ENCODE data around the gene AP4E1.
"Not testable (repeated sequence)": the region's sequence is repeated elsewhere in the genome, so short reads cannot be mapped to it uniquely, and the experiment has no call there.

The AP4E1 gene
- total RNA-seq: 17.1 to 35.4 (median 27.8) reads per million in 4 donors

- peak; percentile 87 to 94 (median 92) for DNase-seq
Observed at GRCh38 chr15:50908209-50909009, at the start of gene AP4E1. AP4E1 (plus strand) TSS chr15:50908683; CDS start chr15:50908779, 96 bp downstream.

- DNase-seq: no peak
Observed at GRCh38 chr15:50860824-50861223, 47.7 kb upstream of the AP4E1 start.

- no peak for DNase-seq
Observed at GRCh38 chr15:50862553-50862952, 45.9 kb upstream of the AP4E1 start.

- DNase-seq: no peak
Observed at GRCh38 chr15:50864873-50865272, 43.6 kb upstream of the AP4E1 start.

DNA sequence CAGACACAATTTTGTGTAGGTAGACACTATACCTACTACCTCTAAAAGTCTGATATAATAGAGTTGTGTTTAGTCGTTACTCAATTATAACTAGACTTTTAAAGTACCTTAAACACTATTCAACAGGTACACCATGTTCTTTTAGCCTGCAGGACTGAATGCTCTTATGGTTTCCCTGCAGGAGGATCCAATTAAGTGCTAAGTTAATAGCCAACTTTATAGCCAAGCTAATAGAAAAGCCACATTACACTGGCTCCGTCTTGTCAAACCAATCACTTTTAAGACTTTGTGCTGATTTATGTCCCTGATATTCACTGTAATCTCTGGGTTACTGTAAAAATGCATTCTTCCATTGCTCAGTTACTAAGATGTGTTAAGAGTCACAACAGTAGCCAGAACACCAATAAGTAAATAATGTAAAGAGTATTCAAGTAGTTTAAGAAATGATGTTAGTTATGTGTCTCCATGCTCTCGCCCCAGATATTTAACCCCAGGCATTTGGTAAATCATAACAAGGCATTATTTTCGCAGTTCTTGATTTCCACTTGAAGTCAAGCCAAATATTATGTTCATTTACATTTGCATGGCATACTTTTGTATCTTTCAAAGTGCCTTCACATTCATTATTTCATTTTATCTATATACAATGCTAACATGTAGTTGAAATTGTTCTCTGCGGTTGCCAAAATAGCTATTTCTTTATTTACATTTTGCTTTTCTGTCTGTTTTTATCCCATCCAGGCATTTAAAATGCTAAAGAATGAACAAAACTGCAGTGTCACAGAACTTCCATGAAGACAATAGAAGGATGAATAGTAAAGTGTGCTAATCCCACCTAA, 42.7 kb upstream of the AP4E1 start:
- no peak for DNase-seq

DNA sequence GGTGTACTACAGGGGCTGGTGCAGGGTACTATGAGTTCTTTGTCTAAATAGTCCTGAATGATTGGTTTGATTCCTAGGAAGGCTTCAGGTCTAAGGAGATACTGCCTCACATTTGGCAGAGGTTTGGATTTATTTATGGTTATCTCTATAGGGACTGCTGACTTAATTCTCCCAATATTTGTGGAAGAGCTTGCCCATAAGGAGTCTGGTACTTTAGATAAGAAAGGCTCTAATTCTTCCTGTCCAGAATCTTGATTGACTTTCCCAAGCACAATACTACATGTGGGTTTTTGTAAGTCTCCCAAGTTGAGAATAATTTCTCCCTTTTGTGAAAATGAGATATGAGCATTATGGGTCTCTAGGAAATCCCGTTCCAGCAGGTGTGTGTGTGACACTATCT, 36.7 kb upstream of the AP4E1 start:
- DNase-seq: no peak

GRCh38 chr15:50872832-50873426, 35.6 kb upstream of the AP4E1 start:
- DNase-seq: no peak

GRCh38 chr15:50873935-50874361, 34.5 kb upstream of the AP4E1 start:
- no peak for DNase-seq

DNA sequence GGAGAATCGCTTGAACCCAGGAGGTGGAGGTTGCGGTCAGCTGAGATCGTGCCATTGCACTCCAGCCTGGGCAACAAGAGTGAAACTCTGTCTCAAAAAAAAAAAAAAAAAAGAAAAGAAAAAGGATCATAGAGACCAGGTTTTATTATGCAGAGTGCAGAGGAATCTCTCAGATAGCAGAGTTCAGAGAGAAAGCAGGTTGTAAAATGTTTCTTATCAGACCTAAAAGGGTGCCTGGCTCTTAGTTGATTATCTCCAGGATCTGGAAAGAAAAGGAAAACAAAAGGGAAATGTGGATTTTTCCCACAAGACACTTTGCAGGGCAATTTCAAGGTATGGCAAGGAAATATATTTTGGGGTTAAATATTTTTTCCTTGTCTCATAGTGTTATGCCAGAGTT, 33.2 kb upstream of the AP4E1 start:
- DNase-seq: not testable (repeated sequence)

GRCh38 chr15:50876260-50876988, 32.1 kb upstream of the AP4E1 start:
- no peak for DNase-seq

GRCh38 chr15:50876989-50877360, 31.5 kb upstream of the AP4E1 start:
- DNase-seq: peak; percentile 13 to 72 (median 58)

- DNase-seq: peak in 1 of 5 donors; percentile 83
Observed at GRCh38 chr15:50879016-50879617, 29.4 kb upstream of the AP4E1 start.

DNA sequence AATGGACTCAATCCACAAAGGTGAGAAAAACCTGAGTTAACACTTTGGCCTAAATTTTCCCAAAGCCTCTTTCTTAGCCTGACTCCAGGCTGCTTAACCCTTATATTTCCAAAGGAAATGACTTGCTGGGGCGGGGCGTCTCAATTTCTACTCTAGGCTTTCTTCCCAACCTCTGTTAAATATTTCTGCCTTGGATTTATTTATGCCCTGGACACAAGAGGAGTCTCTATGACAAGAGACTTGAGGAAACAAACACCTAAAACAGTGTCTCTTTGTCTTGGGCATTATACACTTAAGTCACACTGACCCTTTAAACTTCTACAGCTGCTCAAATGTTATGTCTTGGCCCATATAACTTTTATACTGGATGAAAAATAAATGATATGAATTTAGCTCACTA, 28.3 kb upstream of the AP4E1 start:
- DNase-seq: no peak

DNA sequence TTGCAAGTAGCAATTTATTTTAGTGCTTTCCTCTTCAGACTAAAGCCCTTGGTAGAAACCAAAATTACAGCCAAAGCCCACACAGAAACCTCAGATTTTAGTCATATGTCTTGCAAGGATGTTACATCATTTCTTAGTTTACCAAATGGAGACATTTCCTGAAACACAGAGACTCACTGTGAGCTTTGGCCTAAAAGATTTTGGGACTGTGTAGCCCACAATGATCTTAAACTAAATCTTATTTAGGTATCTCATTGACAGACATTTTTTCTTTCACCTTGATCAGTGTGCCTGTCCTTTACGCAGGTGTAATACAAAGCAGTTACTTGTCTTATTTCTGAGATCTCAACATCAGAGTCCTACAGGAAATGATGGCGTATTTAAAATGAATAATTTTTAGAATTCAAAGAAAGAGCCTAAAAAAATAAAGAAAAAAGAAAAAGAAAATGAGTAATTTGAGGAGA, 27.8 kb upstream of the AP4E1 start:
- DNase-seq: peak in 1 of 5 donors; percentile 90

DNA sequence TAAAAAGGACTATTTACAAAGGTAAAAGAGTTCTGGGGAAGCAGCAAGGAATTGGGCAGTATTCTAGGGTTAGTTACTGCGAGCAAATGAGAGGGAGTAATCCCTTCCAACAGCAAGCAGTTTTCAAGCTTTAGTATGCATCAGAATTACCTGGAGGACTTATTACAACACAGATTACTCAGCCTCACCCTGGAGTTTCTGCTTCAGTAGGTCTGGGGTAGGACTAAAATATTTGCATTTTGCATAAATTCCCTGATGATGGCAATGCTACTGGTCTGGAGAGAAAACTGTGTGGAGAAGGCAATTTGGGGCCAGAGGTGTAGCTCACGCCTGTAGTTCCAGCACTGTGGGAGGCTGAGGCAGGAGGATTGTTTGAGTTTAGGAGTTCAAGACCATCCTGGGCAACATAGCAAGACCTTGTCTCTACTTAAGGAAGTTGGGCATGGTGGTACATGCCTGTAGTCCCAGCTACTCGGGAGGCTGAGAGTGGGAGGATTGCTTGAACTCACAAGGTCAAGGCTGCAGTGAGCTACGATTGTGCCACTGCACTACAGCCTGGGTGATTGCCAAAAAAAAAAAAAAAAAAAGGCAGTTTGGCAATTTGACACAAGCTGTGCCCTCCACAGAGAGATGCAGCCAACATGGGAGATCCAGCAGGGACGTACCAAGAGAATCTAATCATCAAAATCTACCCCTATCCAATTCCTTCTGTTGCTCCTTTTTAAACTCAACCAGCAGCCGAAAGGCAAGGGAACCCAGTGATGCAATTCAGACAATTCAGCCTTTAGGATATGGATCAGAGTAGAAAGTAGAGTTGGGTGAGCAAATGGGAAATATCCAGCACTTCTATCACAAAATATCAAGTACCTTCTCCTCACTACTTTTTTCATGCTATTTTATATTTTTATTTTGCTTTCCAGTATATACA, 27.1 kb upstream of the AP4E1 start:
- peak in 1 of 5 donors; percentile 49 for DNase-seq

DNA sequence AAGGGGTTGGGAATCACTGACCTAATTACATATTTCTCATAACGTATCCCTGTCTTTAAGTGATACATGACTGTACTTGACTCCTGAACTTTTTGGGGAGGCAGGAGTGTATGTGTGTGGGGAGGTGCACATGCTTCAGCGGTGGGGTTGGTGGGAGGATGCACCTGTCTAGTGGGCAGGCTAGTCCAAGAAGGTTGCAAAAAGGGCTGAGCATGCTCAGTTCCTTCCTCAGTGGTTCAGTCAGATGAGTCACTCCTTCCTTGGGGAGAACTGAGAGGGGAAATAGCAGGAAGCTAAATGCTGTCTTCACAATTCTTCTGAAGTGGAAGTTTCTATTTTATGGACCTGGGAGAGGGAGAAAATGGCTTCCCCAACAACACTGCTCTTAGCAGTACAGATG, 24.6 kb upstream of the AP4E1 start:
- peak in 1 of 5 donors; percentile 61 for DNase-seq

GRCh38 chr15:50884540-50884939, 23.9 kb upstream of the AP4E1 start:
- no peak for DNase-seq

DNA sequence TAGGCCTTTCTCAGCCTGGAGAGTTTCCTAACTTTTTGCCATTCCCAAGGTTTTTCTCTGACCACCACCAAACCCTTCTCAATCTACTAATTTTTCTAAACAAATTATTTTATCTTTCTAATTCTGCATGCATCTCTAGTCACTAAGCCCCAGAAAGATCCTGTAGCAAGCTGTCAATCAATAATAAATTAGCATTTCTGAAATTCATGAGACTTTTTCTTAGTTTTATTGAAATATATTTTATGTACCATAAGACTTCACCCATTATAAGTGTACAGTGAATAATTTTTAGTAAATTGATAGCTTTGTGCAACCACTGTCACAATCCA, 22.4 kb upstream of the AP4E1 start:
- DNase-seq: no peak

GRCh38 chr15:50886611-50887345, 21.7 kb upstream of the AP4E1 start:
- no peak for DNase-seq

GRCh38 chr15:50888054-50888453, 20.4 kb upstream of the AP4E1 start:
- DNase-seq: no peak
